Measurements from ENCODE around the gene SEMA4D.

SEMA4D gene

GRCh38 chr9:89319015-89319905 lies 178.7 kb downstream of the SEMA4D start:
- peak overlapping the region; percentile 75 for H3K4me3 ChIP-seq (ENCODE audit: low read length)
- no peak for TF ChIP-seq ZNF274 (IDR thresholded peaks at IDR 0.05; ENCODE audit: low read depth, low read length)

GRCh38 chr9:89318123-89319014 lies 179.5 kb downstream of the SEMA4D start, which contains the start of gene SECISBP2:
Gene SECISBP2, plus strand, starts transcription at chr9:89318500. Its CDS starts 77 bp downstream, at chr9:89318577.
- no peak for TF ChIP-seq ZNF274 (IDR thresholded peaks at IDR 0.05; ENCODE audit: low read depth, low read length)
- H3K4me3 ChIP-seq (ENCODE audit: low read length), result peak within 1 kb of the TSS; percentile 75

- peak overlapping the region; percentile 75 for H3K4me3 ChIP-seq (ENCODE audit: low read length)
- TF ChIP-seq ZNF274 (IDR thresholded peaks at IDR 0.05; ENCODE audit: low read depth, low read length), result no peak
Measured at GRCh38 chr9:89317282-89317681, 180.6 kb downstream of the SEMA4D start.

- no peak for TF ChIP-seq ZNF274 (IDR thresholded peaks at IDR 0.05; ENCODE audit: low read depth, low read length)
- no peak overlapping the region for H3K4me3 ChIP-seq (ENCODE audit: low read length)
Measured at GRCh38 chr9:89315482-89315881, 182.4 kb downstream of the SEMA4D start.

- H3K4me3 ChIP-seq (ENCODE audit: low read length), result no peak overlapping the region; the same call in 1 of the 2 replicates
- TF ChIP-seq ZNF274 (IDR thresholded peaks at IDR 0.05; ENCODE audit: low read depth, low read length), result no peak
Measured at GRCh38 chr9:89314955-89315354, 183.0 kb downstream of the SEMA4D start.

GRCh38 chr9:89313842-89314241 lies 184.1 kb downstream of the SEMA4D start:
- H3K4me3 ChIP-seq (ENCODE audit: low read length), result peak overlapping the region; percentile 97
- TF ChIP-seq ZNF274 (IDR thresholded peaks at IDR 0.05; ENCODE audit: low read depth, low read length), result no peak

- TF ChIP-seq ZNF274 (IDR thresholded peaks at IDR 0.05; ENCODE audit: low read depth, low read length), result no peak
- H3K4me3 ChIP-seq (ENCODE audit: low read length), result peak overlapping the region; percentile 97
Measured at GRCh38 chr9:89312222-89312571, 185.7 kb downstream of the SEMA4D start.

- peak overlapping the region; percentile 97 for H3K4me3 ChIP-seq (ENCODE audit: low read length)
- no peak for TF ChIP-seq ZNF274 (IDR thresholded peaks at IDR 0.05; ENCODE audit: low read depth, low read length)
Measured at GRCh38 chr9:89311346-89312221, 186.3 kb downstream of the SEMA4D start.
